Measurements from ENCODE around the gene CXCR4. TPM values are rescaled to one million over a fixed set of nuclear protein-coding genes. Genes with fewer than 3 reads are reported as not detected.

CXCR4 gene
- total RNA-seq, 1 experiment from 2014 or later, result 1.3 TPM

- ATAC-seq (no peak), DNase-seq (ENCODE audit: low spot score) (no peak)
- ChIA-PET CTCF (no interaction called here), POLR2A (interaction anchor here (0.6 kb wide), 1 partner anchor 132 kb away, joined by 9 read pairs; no protein-coding TSS in a partner anchor)
- Mint-ChIP-seq H3K9me3 (no peaks in the 10 kb centered on the region), H3K4me1 (peaks cover 43% of the 10 kb centered on the region), H3K27ac (no peak overlapping the region), H3K27me3 (ENCODE audit: low read depth) (peaks cover 49% of the 10 kb centered on the region), H3K36me3 (no peaks in the 10 kb centered on the region), H3K4me3 (no peak overlapping the region)
- TF ChIP-seq AFF4 (CRISPR knock-in tag; IDR thresholded peaks at IDR 0.05; ENCODE audit: borderline replicate concordance), result no peak
- no peak for TF ChIP-seq EMX1 (CRISPR knock-in tag; IDR thresholded peaks at IDR 0.05)
- TF ChIP-seq ZNF512 (CRISPR knock-in tag; IDR thresholded peaks at IDR 0.05; ENCODE audit: borderline replicate concordance), result no peak
- no peak for TF ChIP-seq ERG (CRISPR knock-in tag; IDR thresholded peaks at IDR 0.05)
- TF ChIP-seq ZNF416 (CRISPR knock-in tag; IDR thresholded peaks at IDR 0.05), result no peak
- TF ChIP-seq IRF1 (CRISPR knock-in tag; IDR thresholded peaks at IDR 0.05), result no peak
- no peak for TF ChIP-seq JAZF1 (CRISPR knock-in tag; IDR thresholded peaks at IDR 0.05)
- no peak for TF ChIP-seq PRRX2 (CRISPR knock-in tag; IDR thresholded peaks at IDR 0.05)
- TF ChIP-seq ZNF232 (CRISPR knock-in tag; IDR thresholded peaks at IDR 0.05), result no peak
- no peak for TF ChIP-seq GRHL2 (CRISPR knock-in tag; IDR thresholded peaks at IDR 0.05; ENCODE audit: insufficient replicate concordance, severe bottlenecking)
These were observed 3.4 kb upstream of the CXCR4 start for GRCh38 chr2:136121204-136121910.

- peaks cover 2% of the 10 kb centered on the region for H3K36me3 Mint-ChIP-seq
- peaks cover 39% of the 10 kb centered on the region for H3K4me1 Mint-ChIP-seq
- DNase-seq (ENCODE audit: low spot score), result no peak
- POLR2A ChIA-PET, result no interaction called here
- H3K27me3 Mint-ChIP-seq (ENCODE audit: low read depth), result peaks cover 63% of the 10 kb centered on the region
- no peaks in the 10 kb centered on the region for H3K9me3 Mint-ChIP-seq
- H3K27ac Mint-ChIP-seq, result no peak overlapping the region
- no peak for ATAC-seq
- peak overlapping the region; percentile 85 for H3K4me3 Mint-ChIP-seq
- CTCF ChIA-PET, result interaction anchor here (1.1 to 2.0 kb wide), 2 partner anchors 123 to 264 kb away, joined by 4 to 13 read pairs; no protein-coding TSS in a partner anchor
- TF ChIP-seq EMX1 (CRISPR knock-in tag; IDR thresholded peaks at IDR 0.05), result no peak
- no peak for TF ChIP-seq STAT6 (CRISPR knock-in tag; conservative IDR thresholded peaks at IDR 0.05; ENCODE audit: low read depth)
- no peak for TF ChIP-seq ZBTB21 (CRISPR knock-in tag; IDR thresholded peaks at IDR 0.05; ENCODE audit: borderline replicate concordance)
- TF ChIP-seq FOXP1 (CRISPR knock-in tag; IDR thresholded peaks at IDR 0.05; ENCODE audit: borderline replicate concordance), result no peak
- TF ChIP-seq TEAD4 (CRISPR knock-in tag; IDR thresholded peaks at IDR 0.05), result no peak
- no peak for TF ChIP-seq GRHL2 (CRISPR knock-in tag; IDR thresholded peaks at IDR 0.05; ENCODE audit: insufficient replicate concordance, severe bottlenecking)
- no peak for TF ChIP-seq IRF2 (CRISPR knock-in tag; IDR thresholded peaks at IDR 0.05; ENCODE audit: borderline replicate concordance, low read depth)
- no peak for TF ChIP-seq ATF6 (CRISPR knock-in tag; IDR thresholded peaks at IDR 0.05)
- no peak for TF ChIP-seq SMAD3 (CRISPR knock-in tag; IDR thresholded peaks at IDR 0.05; ENCODE audit: borderline replicate concordance)
- TF ChIP-seq NR2C2 (CRISPR knock-in tag; IDR thresholded peaks at IDR 0.05), result no peak
- no peak for TF ChIP-seq OVOL2 (CRISPR knock-in tag; IDR thresholded peaks at IDR 0.05; ENCODE audit: borderline replicate concordance)
These were observed 2.0 kb upstream of the CXCR4 start for GRCh38 chr2:136119717-136120675.

All from WTC11 (cell line).